Measurements from ENCODE around the gene ROPN1L.

- no peak for TF ChIP-seq MEF2A (IDR thresholded peaks at IDR 0.05; ENCODE audit: insufficient read depth, low read depth, low read length)
- no peak for TF ChIP-seq ZNF274 (IDR thresholded peaks at IDR 0.05; ENCODE audit: insufficient read depth, insufficient read length)
- no peak for TF ChIP-seq CTCF (IDR thresholded peaks at IDR 0.05 in 2 of 3, conservative IDR thresholded peaks at IDR 0.05 in 1 of 3; ENCODE audit: control insufficient read depth in 2 of 3, extremely low read depth in 1 of 3, insufficient read depth in 1 of 3, low read depth in 3 of 3, low read length in 3 of 3)
- TF ChIP-seq POLR2A (IDR thresholded peaks at IDR 0.05; ENCODE audit: low read depth, low read length), result no peak
- no peak for TF ChIP-seq POLR2AphosphoS5 (IDR thresholded peaks at IDR 0.05; ENCODE audit: low read length)
- TF ChIP-seq MTA2 (IDR thresholded peaks at IDR 0.05; ENCODE audit: low read depth), result no peak
These were observed 58.1 kb downstream of the ROPN1L start for GRCh38 chr5:10499776-10500175.

Data from GM12878 (cell line).